Ishikawa (cell line): ENCODE results near the gene SLC9A4.

ENCODE experiments used
- CEBPB ChIP-seq: IDR thresholded peaks from 2 replicates; pipeline ENCODE4 v1.6.1; 2012
- FOXM1 ChIP-seq: IDR thresholded peaks from 2 replicates; pipeline ENCODE4 v1.6.1; 2012; ENCODE audit warnings: low read depth, borderline replicate concordance
- RAD21 ChIP-seq: IDR thresholded peaks from 2 replicates; pipeline ENCODE4 v1.6.1; 2012; ENCODE audit warnings: low read depth
- TAF1 ChIP-seq: IDR thresholded peaks from 2 replicates; pipeline ENCODE4 v1.6.1; 2012; ENCODE audit warnings: low read depth, mild to moderate bottlenecking
- TCF12 ChIP-seq: IDR thresholded peaks from 2 replicates; pipeline ENCODE4 v1.6.1; 2012; ENCODE audit warnings: low read depth
- ZBTB7A ChIP-seq: IDR thresholded peaks from 2 replicates; pipeline ENCODE4 v1.6.1; 2012; ENCODE audit warnings: low read depth
- TF ChIP-seq, protein P1 (sequence below): IDR thresholded peaks from 2 replicates; pipeline ENCODE4 v1.6.1; 2012; ENCODE audit warnings: low read depth, mild to moderate bottlenecking
- TF ChIP-seq, protein P2 (sequence below): IDR thresholded peaks from 2 replicates; pipeline ENCODE4 v1.6.1; 2012

DNA sequence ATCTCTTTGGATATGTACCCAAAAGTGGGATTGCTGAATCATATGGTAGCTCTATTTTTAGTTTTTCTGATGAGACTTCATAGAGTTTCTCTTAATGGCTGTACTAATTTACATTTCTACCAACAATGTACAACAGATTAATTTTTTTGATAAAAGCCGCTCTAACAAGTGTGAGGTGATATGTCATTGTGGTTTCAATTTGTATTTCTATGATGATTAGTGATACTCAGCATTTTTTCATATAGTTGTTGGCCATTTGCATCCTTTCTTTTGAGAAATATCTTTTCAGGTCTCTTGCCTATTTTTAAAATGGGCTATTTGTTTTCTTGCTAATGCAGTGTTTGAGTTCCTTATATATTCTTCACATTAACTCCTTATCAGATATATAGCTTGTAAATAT lies 45.8 kb upstream of the SLC9A4 start:
- TF ChIP-seq TAF1 (no peak), TCF12 (no peak), ZBTB7A (no peak), FOXM1 (no peak), CEBPB (no peak), RAD21 (no peak)
- TF ChIP-seq, protein P1, sequence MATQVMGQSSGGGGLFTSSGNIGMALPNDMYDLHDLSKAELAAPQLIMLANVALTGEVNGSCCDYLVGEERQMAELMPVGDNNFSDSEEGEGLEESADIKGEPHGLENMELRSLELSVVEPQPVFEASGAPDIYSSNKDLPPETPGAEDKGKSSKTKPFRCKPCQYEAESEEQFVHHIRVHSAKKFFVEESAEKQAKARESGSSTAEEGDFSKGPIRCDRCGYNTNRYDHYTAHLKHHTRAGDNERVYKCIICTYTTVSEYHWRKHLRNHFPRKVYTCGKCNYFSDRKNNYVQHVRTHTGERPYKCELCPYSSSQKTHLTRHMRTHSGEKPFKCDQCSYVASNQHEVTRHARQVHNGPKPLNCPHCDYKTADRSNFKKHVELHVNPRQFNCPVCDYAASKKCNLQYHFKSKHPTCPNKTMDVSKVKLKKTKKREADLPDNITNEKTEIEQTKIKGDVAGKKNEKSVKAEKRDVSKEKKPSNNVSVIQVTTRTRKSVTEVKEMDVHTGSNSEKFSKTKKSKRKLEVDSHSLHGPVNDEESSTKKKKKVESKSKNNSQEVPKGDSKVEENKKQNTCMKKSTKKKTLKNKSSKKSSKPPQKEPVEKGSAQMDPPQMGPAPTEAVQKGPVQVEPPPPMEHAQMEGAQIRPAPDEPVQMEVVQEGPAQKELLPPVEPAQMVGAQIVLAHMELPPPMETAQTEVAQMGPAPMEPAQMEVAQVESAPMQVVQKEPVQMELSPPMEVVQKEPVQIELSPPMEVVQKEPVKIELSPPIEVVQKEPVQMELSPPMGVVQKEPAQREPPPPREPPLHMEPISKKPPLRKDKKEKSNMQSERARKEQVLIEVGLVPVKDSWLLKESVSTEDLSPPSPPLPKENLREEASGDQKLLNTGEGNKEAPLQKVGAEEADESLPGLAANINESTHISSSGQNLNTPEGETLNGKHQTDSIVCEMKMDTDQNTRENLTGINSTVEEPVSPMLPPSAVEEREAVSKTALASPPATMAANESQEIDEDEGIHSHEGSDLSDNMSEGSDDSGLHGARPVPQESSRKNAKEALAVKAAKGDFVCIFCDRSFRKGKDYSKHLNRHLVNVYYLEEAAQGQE, result no peak
- TF ChIP-seq, protein P2, sequence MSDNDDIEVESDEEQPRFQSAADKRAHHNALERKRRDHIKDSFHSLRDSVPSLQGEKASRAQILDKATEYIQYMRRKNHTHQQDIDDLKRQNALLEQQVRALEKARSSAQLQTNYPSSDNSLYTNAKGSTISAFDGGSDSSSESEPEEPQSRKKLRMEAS, result no peak
